GM18867 (cell line): ENCODE data around the gene PTRH1.
"Not testable (repeated sequence)": the region's sequence is repeated elsewhere in the genome, so short reads cannot be mapped to it uniquely, and the experiment has no call there.

Experiments used
- ATAC-seq: cut with Tn5 transposase; IDR thresholded peaks from one replicate; pipeline ENCODE4 v1.9.1; 2021; ENCODE audit warnings: mild to moderate bottlenecking, moderate library complexity; ENCODE audit not compliant: unreplicated experiment

PTRH1 gene, protein sequence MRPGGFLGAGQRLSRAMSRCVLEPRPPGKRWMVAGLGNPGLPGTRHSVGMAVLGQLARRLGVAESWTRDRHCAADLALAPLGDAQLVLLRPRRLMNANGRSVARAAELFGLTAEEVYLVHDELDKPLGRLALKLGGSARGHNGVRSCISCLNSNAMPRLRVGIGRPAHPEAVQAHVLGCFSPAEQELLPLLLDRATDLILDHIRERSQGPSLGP

DNA sequence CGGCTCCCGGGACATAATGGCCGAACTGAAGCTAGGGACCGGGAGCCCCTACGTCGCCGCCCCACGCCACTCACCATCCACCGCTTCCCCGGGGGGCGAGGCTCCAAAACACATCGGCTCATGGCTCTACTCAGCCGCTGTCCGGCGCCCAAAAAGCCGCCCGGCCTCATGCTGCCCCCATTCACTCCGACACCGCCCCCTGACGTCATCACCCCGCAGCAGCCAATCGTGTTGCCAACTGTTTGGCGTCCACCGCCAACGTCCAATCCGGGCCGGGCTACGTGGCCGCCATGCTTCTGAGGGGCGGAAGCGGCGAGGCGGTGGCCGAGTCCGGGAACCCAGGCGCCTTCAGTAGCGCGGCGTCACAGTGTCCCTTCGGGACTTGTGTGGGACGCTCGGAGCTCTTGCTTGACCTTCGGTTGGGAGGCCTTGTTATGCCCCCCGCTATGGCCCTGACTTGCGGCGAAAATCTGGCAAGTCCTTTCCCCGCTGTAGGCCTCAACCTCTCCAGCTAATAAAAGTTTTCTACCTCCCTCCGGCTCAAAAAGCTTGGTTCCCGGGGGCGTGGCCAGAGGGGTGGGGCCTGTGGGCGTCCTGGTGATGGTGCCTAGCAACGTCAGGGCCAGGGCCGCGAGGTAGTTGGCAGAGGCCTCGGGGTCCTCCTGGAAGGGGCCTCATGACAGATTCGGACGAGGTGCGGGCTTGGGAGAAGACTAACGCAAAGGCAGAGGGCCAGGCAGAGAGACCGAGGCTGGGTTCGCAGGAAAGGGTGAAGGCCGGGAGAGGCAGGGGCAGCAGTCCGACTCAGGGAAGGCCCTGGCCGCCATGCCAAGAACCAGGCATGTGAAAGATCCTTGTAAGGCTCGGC, at the start of gene PTRH1, which contains the start of gene TTC16:
TSS of gene PTRH1 (minus strand) at position 194 of the 868 bp plus-strand sequence. CDS start at position 170, 24 bp downstream.
TSS of gene TTC16 (plus strand) at position 610 of the 868 bp plus-strand sequence. CDS start at position 677, 67 bp downstream.
- ATAC-seq = peak; percentile 91

GRCh38 chr9:127763918-127764384, 48.5 kb upstream of the PTRH1 start:
- ATAC-seq = no peak

DNA sequence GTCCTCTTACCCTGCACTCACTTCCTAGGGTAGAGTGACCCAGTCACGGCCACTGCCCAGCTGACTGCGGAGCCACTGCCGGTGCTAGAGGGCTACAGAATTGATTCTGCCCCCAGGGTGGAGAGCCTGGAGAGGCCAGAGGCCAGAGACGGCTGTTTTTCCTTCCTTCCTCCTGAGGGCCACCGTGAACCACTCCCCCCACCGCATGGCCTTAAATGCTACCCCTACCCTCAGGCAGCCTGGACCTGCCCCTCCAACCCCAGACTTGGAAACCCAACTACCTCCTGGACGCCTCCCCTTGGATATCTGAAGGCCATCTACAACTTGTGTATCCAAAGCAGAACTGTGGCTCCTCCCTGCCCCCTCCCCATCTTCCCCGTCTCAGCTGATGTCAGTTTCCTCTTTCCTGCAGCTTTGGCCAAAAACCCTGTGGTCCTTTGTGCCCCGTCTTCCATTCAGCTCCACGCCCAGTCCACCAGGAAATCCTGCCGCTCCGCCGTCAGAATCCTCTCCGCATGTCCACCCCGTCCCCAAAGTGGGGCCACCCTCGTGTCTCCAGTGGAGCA, 46.7 kb upstream of the PTRH1 start:
- no peak for ATAC-seq

DNA sequence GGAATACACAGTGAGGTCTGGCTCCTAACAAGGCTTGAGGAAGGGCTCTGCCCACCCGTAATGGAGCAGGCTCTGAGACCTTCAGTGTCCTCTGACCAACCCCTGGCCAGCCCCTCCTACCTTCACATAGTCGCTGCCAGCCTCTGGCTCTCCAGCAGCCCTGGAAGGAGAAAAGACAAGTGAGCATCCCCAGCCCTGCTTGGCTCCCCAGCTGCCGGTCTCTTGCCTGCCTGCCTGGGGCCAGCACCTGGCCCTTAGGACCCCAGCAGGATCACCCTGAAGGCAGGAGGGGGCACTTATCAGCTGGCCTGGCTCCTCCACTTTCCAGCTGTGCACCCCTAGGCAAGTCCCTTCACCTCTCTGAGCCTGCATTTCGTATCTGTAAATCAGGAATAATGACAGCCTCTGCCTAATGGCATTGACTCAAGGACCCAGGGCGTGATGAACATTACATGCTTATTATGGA, 46.1 kb upstream of the PTRH1 start:
- ATAC-seq = no peak

- no peak for ATAC-seq
These were observed 45.6 kb upstream of the PTRH1 start for GRCh38 chr9:127761061-127761460.

GRCh38 chr9:127758843-127759242, 43.4 kb upstream of the PTRH1 start:
- ATAC-seq = no peak

DNA sequence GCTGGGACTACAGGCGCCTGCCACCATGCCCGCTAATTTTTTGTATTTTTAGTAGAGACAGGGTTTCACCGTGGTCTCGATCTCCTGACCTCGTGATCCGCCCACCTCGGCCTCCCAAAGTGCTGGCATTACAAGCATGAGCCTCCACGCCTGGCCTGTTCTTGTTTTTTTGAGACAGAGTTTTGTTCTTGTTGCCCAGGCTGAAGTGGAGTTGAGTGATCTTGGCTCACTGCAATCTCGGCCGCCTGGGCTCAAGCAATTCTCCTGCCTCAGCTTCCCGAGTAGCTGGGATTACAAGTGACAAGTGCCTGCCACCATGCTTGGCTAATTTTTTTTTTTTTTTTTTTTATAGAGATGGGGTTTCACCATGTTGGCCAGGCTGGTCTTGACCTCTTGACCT, 41.3 kb upstream of the PTRH1 start:
- not testable (repeated sequence) for ATAC-seq

DNA sequence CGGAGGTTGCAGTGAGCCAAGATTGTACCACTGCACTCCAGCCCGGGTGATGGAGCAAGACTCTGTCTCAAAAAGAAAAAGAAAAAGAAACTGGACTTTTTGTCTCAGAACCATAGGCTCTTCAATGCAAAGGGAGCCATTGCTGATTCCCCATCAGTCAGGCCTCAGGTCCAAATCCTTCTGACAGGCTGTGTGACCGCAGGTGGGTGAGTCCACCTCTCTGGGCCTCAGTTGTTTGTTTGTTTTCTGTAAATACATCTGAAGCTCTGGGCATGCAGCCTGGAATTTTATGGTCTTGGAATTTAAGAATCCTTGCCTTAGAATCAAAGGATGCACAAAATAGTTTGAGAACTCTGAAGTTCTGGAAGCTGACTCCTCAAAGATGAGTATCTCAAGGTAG, 40.8 kb upstream of the PTRH1 start:
- ATAC-seq = no peak

- no peak for ATAC-seq
These were observed 39.9 kb upstream of the PTRH1 start for GRCh38 chr9:127755061-127756060.

GRCh38 chr9:127754099-127755060, 38.9 kb upstream of the PTRH1 start:
- ATAC-seq = no peak

GRCh38 chr9:127753622-127754021, 38.2 kb upstream of the PTRH1 start:
- ATAC-seq = no peak

GRCh38 chr9:127753148-127753547, 37.7 kb upstream of the PTRH1 start:
- ATAC-seq = no peak

- ATAC-seq = no peak
These were observed 36.0 kb upstream of the PTRH1 start for GRCh38 chr9:127751269-127752054.

- no peak for ATAC-seq
These were observed 33.8 kb upstream of the PTRH1 start for GRCh38 chr9:127749090-127749787.

- ATAC-seq = no peak
These were observed 31.6 kb upstream of the PTRH1 start for GRCh38 chr9:127746959-127747569.

DNA sequence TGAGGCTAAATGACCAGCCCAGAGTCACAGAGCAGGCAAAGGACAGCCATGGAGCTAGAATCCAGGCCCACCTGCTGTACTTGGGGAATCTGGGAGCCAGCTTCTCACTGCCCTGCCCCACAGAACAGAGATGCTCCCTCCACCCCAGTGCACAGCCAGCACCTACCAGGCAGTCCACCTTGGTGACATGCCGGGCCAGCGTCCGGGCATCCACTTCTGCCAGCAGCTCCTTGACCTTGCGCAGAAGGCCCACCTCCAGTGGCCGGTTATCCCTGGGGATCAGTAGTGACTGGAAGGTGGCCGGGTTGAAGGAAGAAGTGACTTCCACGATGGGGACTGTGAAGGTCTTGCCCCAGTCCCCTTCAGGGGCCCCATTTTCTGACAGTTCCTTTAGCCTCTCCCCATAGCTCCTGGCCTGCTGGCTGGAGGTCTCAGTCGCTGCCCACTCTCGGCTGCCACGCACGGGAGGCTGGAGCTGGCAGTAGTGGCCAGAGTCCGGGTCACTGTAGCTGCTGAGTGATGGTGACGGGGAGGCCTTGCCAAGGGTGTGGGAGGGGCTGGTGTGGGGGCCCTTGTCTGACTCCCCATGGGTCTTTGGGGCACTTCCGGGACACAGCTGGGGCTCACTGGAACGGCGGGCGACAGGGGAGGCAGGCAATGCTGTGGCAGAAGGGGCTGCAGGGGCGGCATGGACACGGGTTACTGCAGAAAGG, 29.1 kb upstream of the PTRH1 start:
- ATAC-seq = no peak
